Type B pancreatic cell (in vitro differentiated cells): ENCODE measurements around the gene POLR2B. TPM values are rescaled to one million over a fixed set of nuclear protein-coding genes. Genes with fewer than 3 reads are reported as not detected.
"Not testable (repeated sequence)": the region's sequence is repeated elsewhere in the genome, so short reads cannot be mapped to it uniquely, and the experiment has no call there.

ENCODE experiments used
- DNase-seq: peaks from one replicate; pipeline ENCODE4 v3.0.0; 2021; ENCODE audit warnings: mixed read lengths; ENCODE audit not compliant: unreplicated experiment; ENCODE audit errors: extremely low spot score
- H3K27ac Mint-ChIP-seq: 2 replicates; pipeline ENCODE4 v1.8.0; 2021; ENCODE audit warnings: mild to moderate bottlenecking, mixed read lengths
- H3K27me3 Mint-ChIP-seq: 2 replicates; pipeline ENCODE4 v1.8.0; 2021; ENCODE audit warnings: mixed read lengths
- H3K36me3 Mint-ChIP-seq: 2 replicates; pipeline ENCODE4 v1.8.0; 2021; ENCODE audit warnings: mixed read lengths
- H3K4me1 Mint-ChIP-seq: one replicate; pipeline ENCODE4 v1.8.0; 2021; ENCODE audit warnings: mixed read lengths; ENCODE audit not compliant: unreplicated experiment
- H3K4me3 Mint-ChIP-seq: 2 replicates; pipeline ENCODE4 v1.8.0; 2021; ENCODE audit warnings: mild to moderate bottlenecking, mixed read lengths
- H3K9me3 Mint-ChIP-seq: 2 replicates; pipeline ENCODE4 v1.8.0; 2021; ENCODE audit warnings: mixed read lengths
- total RNA-seq: library from RNA; stranded (reverse); gene quantifications from 2 replicates; pipeline ENCODE4 v1.2.1, GENCODE V29; 2021; ENCODE audit warnings: low replicate concordance
- TF ChIP-seq, protein P1 (sequence below): fragments of 200-600 bp; sonication (generic); conservative IDR thresholded peaks from 2 replicates; pipeline ENCODE4 v1.5.0; 2021; ENCODE audit warnings: antibody characterized with exemption, mild to moderate bottlenecking

Gene POLR2B
- total RNA-seq, 1 donor from 2014 or later, result 117 TPM

DNA sequence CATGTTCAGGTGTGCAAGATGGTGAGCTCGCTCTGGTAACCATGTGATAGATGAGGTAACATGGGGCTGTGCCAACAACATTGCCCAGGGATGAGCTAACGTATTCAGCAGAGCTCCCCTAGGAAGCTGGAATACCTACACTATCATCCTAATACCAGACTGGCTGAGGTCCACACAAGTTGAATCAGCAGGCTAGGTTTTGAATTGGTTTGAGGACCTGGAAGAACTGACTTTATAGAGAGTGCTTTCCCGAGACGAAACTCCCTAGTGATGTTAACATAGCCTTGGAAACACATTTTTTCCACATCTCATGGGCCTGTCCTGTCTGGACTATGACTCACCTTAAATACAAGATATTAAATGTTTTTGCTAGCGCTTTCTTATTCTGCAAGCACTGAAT lies 74.8 kb downstream of the POLR2B start:
- no peaks in the 10 kb centered on the region for H3K9me3 Mint-ChIP-seq
- H3K4me3 Mint-ChIP-seq, result no peak overlapping the region
- H3K36me3 Mint-ChIP-seq, result peaks cover 8% of the 10 kb centered on the region
- H3K27me3 Mint-ChIP-seq, result no peaks in the 10 kb centered on the region
- TF ChIP-seq, protein P1, sequence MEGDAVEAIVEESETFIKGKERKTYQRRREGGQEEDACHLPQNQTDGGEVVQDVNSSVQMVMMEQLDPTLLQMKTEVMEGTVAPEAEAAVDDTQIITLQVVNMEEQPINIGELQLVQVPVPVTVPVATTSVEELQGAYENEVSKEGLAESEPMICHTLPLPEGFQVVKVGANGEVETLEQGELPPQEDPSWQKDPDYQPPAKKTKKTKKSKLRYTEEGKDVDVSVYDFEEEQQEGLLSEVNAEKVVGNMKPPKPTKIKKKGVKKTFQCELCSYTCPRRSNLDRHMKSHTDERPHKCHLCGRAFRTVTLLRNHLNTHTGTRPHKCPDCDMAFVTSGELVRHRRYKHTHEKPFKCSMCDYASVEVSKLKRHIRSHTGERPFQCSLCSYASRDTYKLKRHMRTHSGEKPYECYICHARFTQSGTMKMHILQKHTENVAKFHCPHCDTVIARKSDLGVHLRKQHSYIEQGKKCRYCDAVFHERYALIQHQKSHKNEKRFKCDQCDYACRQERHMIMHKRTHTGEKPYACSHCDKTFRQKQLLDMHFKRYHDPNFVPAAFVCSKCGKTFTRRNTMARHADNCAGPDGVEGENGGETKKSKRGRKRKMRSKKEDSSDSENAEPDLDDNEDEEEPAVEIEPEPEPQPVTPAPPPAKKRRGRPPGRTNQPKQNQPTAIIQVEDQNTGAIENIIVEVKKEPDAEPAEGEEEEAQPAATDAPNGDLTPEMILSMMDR, result no peak
- DNase-seq, result no peak
- H3K4me1 Mint-ChIP-seq, result peaks cover 9% of the 10 kb centered on the region
- H3K27ac Mint-ChIP-seq, result no peak overlapping the region

DNA sequence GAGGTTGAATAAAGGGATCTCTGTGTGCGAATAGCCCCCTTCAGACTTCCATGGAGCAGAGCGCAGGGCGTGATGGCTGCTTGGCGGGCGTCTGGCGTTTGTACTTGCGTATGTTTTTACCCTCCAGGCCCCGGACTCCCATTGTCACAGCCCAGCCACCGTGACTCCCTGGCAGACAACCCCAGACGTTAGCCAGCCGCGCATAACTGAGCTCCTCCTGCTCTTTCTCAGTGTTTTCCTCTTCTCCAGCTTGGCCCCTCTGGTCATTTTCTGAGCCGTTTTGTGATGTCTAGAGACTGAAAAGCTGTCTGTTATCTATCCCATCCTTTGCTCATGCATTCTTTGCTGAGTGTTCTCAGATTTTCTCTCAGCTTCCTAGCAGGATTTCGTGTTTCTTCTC lies 77.2 kb downstream of the POLR2B start:
- TF ChIP-seq, protein P1, result no peak
- Mint-ChIP-seq H3K27ac (no peak overlapping the region), H3K36me3 (peaks cover 14% of the 10 kb centered on the region)

DNA sequence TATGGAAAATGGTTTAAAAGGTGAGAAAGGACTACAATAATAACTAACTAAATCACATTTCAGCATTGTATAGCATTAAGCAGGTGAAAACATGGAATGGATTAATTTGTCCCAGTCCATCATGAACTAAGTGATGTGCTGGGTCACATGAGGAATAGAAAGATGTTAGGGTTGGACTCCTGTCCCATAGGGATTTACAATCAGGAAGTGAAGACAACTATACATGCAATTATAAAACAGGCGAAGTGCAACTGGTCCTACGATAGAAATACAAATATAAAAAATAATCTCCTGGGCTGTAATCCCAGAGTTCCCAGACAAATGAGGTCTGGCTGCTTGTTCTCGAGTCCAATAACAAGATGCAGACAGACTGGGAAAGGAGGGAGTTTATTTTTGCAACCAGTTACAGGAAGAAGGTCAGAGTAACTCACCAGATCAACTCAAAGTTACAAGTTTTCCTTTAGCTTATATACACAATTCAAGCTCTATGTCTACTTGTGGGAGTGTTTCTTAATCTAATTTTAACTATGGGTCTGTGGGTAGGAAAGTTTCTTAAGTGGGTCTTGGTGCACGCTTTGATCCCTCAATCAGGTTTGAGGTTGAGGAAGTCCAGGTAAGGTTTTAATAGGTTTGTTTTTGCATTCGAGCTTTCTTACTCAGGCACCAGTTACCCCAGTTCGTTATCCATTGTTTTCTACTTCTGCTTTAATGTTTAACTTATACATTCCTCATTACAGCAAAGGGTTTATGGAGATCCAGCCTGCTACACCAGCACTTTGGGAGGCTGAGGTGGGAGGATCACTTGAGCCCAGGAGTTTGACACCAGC lies 81.4 kb downstream of the POLR2B start:
- DNase-seq, result no peak
- Mint-ChIP-seq H3K4me1 (peaks cover 25% of the 10 kb centered on the region), H3K27ac (no peak overlapping the region), H3K4me3 (no peak overlapping the region), H3K9me3 (no peaks in the 10 kb centered on the region), H3K27me3 (no peaks in the 10 kb centered on the region), H3K36me3 (peaks cover 6% of the 10 kb centered on the region)
- TF ChIP-seq, protein P1, result no peak

More for the DNA sequence above, 77.2 kb downstream of the POLR2B start:
- Mint-ChIP-seq H3K9me3 (no peaks in the 10 kb centered on the region), H3K4me3 (no peak overlapping the region), H3K27me3 (no peaks in the 10 kb centered on the region), H3K4me1 (peaks cover 9% of the 10 kb centered on the region)
- DNase-seq, result no peak

DNA sequence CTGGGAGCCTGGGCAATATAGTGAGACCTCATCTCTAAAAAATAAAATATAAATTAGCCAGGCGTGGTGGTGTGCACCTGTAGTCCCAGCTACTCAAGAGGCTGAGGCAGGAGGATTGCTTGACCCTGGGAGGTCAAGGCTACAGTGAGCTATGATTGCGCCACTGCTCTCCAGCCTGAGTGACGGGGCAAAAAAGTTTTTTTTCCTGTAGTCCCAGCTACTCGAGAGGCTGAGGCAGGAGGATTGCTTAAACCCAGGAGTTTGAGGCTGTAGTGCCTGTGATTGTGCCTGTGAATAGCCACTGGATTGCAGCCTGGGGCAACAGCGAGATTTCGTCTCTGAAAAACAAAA lies 82.0 kb downstream of the POLR2B start:
- not testable (repeated sequence) for H3K27ac Mint-ChIP-seq, H3K27me3 Mint-ChIP-seq, DNase-seq, H3K36me3 Mint-ChIP-seq, H3K9me3 Mint-ChIP-seq, H3K4me3 Mint-ChIP-seq
- H3K4me1 Mint-ChIP-seq, result peaks cover 31% of the 10 kb centered on the region

DNA sequence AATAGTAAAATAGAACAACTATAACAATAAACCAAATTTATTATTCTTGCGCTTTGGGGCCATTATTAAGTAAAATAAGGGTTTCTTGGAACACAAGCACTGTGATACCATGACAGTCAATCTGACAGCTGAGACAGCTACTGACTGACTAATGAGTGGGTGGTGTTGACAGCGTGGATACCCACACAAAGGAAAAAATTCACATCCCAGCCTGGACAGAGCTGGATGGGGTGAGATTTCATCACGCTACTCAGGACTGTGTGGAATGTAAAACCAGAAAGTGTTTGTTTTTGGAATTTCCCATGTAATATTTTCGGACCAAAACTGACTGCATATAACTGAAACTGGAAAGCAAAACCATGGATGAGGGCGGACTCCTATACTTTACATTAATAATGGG lies 82.7 kb downstream of the POLR2B start:
- no peak for DNase-seq
- H3K27ac Mint-ChIP-seq, result no peak overlapping the region
- H3K27me3 Mint-ChIP-seq, result no peaks in the 10 kb centered on the region
- H3K4me3 Mint-ChIP-seq, result no peak overlapping the region
- no peaks in the 10 kb centered on the region for H3K9me3 Mint-ChIP-seq
- H3K4me1 Mint-ChIP-seq, result peaks cover 28% of the 10 kb centered on the region
- TF ChIP-seq, protein P1, result no peak
- peaks cover 11% of the 10 kb centered on the region for H3K36me3 Mint-ChIP-seq

DNA sequence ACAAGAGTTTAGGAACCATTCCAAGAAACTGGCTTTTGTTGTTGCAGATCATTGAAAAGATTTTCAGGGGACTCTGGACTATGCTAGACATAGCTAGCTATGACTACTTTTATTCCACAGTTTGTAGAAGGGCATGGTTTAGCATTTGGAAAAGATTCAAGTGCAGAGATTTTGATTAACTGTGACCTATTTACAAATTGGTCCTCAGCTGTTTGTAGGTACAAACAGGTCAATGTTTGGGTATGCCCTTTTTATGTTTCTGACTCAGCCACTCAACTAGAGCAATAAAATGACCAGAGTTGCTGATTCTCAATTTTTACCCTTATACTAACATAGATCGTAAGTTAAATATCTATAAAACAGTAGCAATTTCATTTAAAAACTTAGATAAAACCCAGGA lies 84.8 kb downstream of the POLR2B start:
- peaks cover 11% of the 10 kb centered on the region for H3K36me3 Mint-ChIP-seq
- H3K9me3 Mint-ChIP-seq, result no peaks in the 10 kb centered on the region
- no peaks in the 10 kb centered on the region for H3K27me3 Mint-ChIP-seq
- H3K27ac Mint-ChIP-seq, result no peak overlapping the region
- peaks cover 26% of the 10 kb centered on the region for H3K4me1 Mint-ChIP-seq
- no peak overlapping the region for H3K4me3 Mint-ChIP-seq
- DNase-seq, result no peak
- TF ChIP-seq, protein P1, result no peak
